ENCODE measurements around the gene WWOX. TPM values are rescaled to one million over a fixed set of nuclear protein-coding genes. Genes with fewer than 3 reads are reported as not detected.

The WWOX gene
- total RNA-seq, 2 experiments from 2014 or later = 16.6 to 19.0 TPM

- Mint-ChIP-seq H3K4me1 (peaks cover 14% of the 10 kb centered on the region), H3K27ac (no peak overlapping the region), H3K27me3 (no peaks in the 10 kb centered on the region), H3K9me3 (peaks cover 24% of the 10 kb centered on the region), H3K4me3 (no peak overlapping the region), H3K36me3 (ENCODE audit: low read depth) (peaks cover 9% of the 10 kb centered on the region)
- POLR2A ChIA-PET = interaction anchor here (0.8 kb wide), 1 partner anchor 14 kb away, joined by 3 read pairs; no protein-coding TSS in a partner anchor
- no peak for DNase-seq
- CTCF ChIA-PET = no interaction called here
Observed at GRCh38 chr16:79177018-79177417, 1077.6 kb downstream of the WWOX start.

- no peaks in the 10 kb centered on the region for H3K27me3 Mint-ChIP-seq
- POLR2A ChIA-PET = no interaction called here
- CTCF ChIA-PET = no interaction called here
- no peak overlapping the region for H3K4me3 Mint-ChIP-seq
- H3K27ac Mint-ChIP-seq = no peak overlapping the region
- H3K9me3 Mint-ChIP-seq = peaks cover 17% of the 10 kb centered on the region
- peaks cover 6% of the 10 kb centered on the region for H3K36me3 Mint-ChIP-seq (ENCODE audit: low read depth)
- no peak for DNase-seq
- H3K4me1 Mint-ChIP-seq = peaks cover 3% of the 10 kb centered on the region
Observed at GRCh38 chr16:79181419-79181818, 1082.0 kb downstream of the WWOX start.

GRCh38 chr16:79182616-79183015 is 1083.2 kb downstream of the WWOX start:
- no peak for DNase-seq
- H3K27ac Mint-ChIP-seq = no peak overlapping the region
- POLR2A ChIA-PET = no interaction called here

GRCh38 chr16:79183571-79183970 is 1084.1 kb downstream of the WWOX start:
- Mint-ChIP-seq H3K27ac (no peak overlapping the region), H3K4me3 (no peak overlapping the region), H3K36me3 (ENCODE audit: low read depth) (no peaks in the 10 kb centered on the region), H3K4me1 (peaks cover 2% of the 10 kb centered on the region), H3K9me3 (peaks cover 8% of the 10 kb centered on the region), H3K27me3 (no peaks in the 10 kb centered on the region)
- no peak for DNase-seq
- ChIA-PET CTCF (no interaction called here), POLR2A (no interaction called here)

More at GRCh38 chr16:79182616-79183015, 1083.2 kb downstream of the WWOX start:
- CTCF ChIA-PET = no interaction called here
- H3K9me3 Mint-ChIP-seq = peaks cover 8% of the 10 kb centered on the region
- H3K4me1 Mint-ChIP-seq = peaks cover 2% of the 10 kb centered on the region
- no peak overlapping the region for H3K4me3 Mint-ChIP-seq
- H3K36me3 Mint-ChIP-seq (ENCODE audit: low read depth) = no peaks in the 10 kb centered on the region
- H3K27me3 Mint-ChIP-seq = no peaks in the 10 kb centered on the region

- no peaks in the 10 kb centered on the region for H3K27me3 Mint-ChIP-seq
- peaks cover 4% of the 10 kb centered on the region for H3K9me3 Mint-ChIP-seq
- no peak overlapping the region for H3K4me3 Mint-ChIP-seq
- ChIA-PET POLR2A (no interaction called here), CTCF (no interaction called here)
- H3K27ac Mint-ChIP-seq = no peak overlapping the region
- H3K4me1 Mint-ChIP-seq = peaks cover 2% of the 10 kb centered on the region
- DNase-seq = no peak
- H3K36me3 Mint-ChIP-seq (ENCODE audit: low read depth) = no peaks in the 10 kb centered on the region
Observed at GRCh38 chr16:79184464-79185030, 1085.1 kb downstream of the WWOX start.

- H3K36me3 Mint-ChIP-seq (ENCODE audit: low read depth) = no peaks in the 10 kb centered on the region
- CTCF ChIA-PET = no interaction called here
- H3K4me3 Mint-ChIP-seq = no peak overlapping the region
- peaks cover 2% of the 10 kb centered on the region for H3K4me1 Mint-ChIP-seq
- H3K27ac Mint-ChIP-seq = no peak overlapping the region
- peaks cover 2% of the 10 kb centered on the region for H3K9me3 Mint-ChIP-seq
- POLR2A ChIA-PET = no interaction called here
- no peaks in the 10 kb centered on the region for H3K27me3 Mint-ChIP-seq
- no peak for DNase-seq
Observed at GRCh38 chr16:79185711-79186110, 1086.3 kb downstream of the WWOX start.

GRCh38 chr16:79186196-79186595 is 1086.7 kb downstream of the WWOX start:
- Mint-ChIP-seq H3K9me3 (peaks cover 2% of the 10 kb centered on the region), H3K27me3 (no peaks in the 10 kb centered on the region), H3K36me3 (ENCODE audit: low read depth) (no peaks in the 10 kb centered on the region), H3K4me1 (peaks cover 2% of the 10 kb centered on the region), H3K4me3 (no peak overlapping the region), H3K27ac (no peak overlapping the region)
- ChIA-PET POLR2A (no interaction called here), CTCF (no interaction called here)
- DNase-seq = no peak

GRCh38 chr16:79188115-79188738 is 1088.8 kb downstream of the WWOX start:
- POLR2A ChIA-PET = no interaction called here
- H3K27ac Mint-ChIP-seq = no peak overlapping the region
- no peaks in the 10 kb centered on the region for H3K27me3 Mint-ChIP-seq
- no peak for DNase-seq
- H3K9me3 Mint-ChIP-seq = peaks cover 2% of the 10 kb centered on the region
- peaks cover 2% of the 10 kb centered on the region for H3K4me1 Mint-ChIP-seq
- no peaks in the 10 kb centered on the region for H3K36me3 Mint-ChIP-seq (ENCODE audit: low read depth)
- H3K4me3 Mint-ChIP-seq = no peak overlapping the region
- CTCF ChIA-PET = no interaction called here

GRCh38 chr16:79188739-79189122 is 1089.3 kb downstream of the WWOX start:
- Mint-ChIP-seq H3K4me3 (no peak overlapping the region), H3K27ac (no peak overlapping the region), H3K9me3 (peaks cover 2% of the 10 kb centered on the region), H3K36me3 (ENCODE audit: low read depth) (no peaks in the 10 kb centered on the region), H3K4me1 (peaks cover 2% of the 10 kb centered on the region), H3K27me3 (no peaks in the 10 kb centered on the region)
- CTCF ChIA-PET = no interaction called here
- POLR2A ChIA-PET = no interaction called here
- DNase-seq = no peak

GRCh38 chr16:79190542-79190941 is 1091.1 kb downstream of the WWOX start:
- H3K27me3 Mint-ChIP-seq = no peaks in the 10 kb centered on the region
- H3K9me3 Mint-ChIP-seq = peaks cover 2% of the 10 kb centered on the region
- POLR2A ChIA-PET = no interaction called here
- no peaks in the 10 kb centered on the region for H3K36me3 Mint-ChIP-seq (ENCODE audit: low read depth)
- H3K4me1 Mint-ChIP-seq = peaks cover 6% of the 10 kb centered on the region
- CTCF ChIA-PET = no interaction called here
- H3K27ac Mint-ChIP-seq = no peak overlapping the region
- no peak overlapping the region for H3K4me3 Mint-ChIP-seq
- no peak for DNase-seq

GRCh38 chr16:79191933-79192332 is 1092.5 kb downstream of the WWOX start:
- CTCF ChIA-PET = no interaction called here
- POLR2A ChIA-PET = no interaction called here
- peaks cover 11% of the 10 kb centered on the region for H3K4me1 Mint-ChIP-seq
- H3K27ac Mint-ChIP-seq = no peak overlapping the region
- no peaks in the 10 kb centered on the region for H3K36me3 Mint-ChIP-seq (ENCODE audit: low read depth)
- H3K9me3 Mint-ChIP-seq = no peaks in the 10 kb centered on the region
- H3K27me3 Mint-ChIP-seq = no peaks in the 10 kb centered on the region
- DNase-seq = no peak
- H3K4me3 Mint-ChIP-seq = no peak overlapping the region

GRCh38 chr16:79192904-79193303 is 1093.5 kb downstream of the WWOX start:
- Mint-ChIP-seq H3K9me3 (no peaks in the 10 kb centered on the region), H3K4me1 (peaks cover 11% of the 10 kb centered on the region), H3K36me3 (ENCODE audit: low read depth) (no peaks in the 10 kb centered on the region), H3K27ac (no peak overlapping the region), H3K27me3 (no peaks in the 10 kb centered on the region), H3K4me3 (no peak overlapping the region)
- CTCF ChIA-PET = no interaction called here
- DNase-seq = no peak
- POLR2A ChIA-PET = no interaction called here

GRCh38 chr16:79194291-79194690 is 1094.8 kb downstream of the WWOX start:
- ChIA-PET POLR2A (no interaction called here), CTCF (no interaction called here)
- no peak overlapping the region for H3K27ac Mint-ChIP-seq
- no peaks in the 10 kb centered on the region for H3K9me3 Mint-ChIP-seq
- no peak overlapping the region for H3K4me3 Mint-ChIP-seq
- no peaks in the 10 kb centered on the region for H3K27me3 Mint-ChIP-seq
- DNase-seq = no peak
- H3K4me1 Mint-ChIP-seq = peaks cover 11% of the 10 kb centered on the region
- no peaks in the 10 kb centered on the region for H3K36me3 Mint-ChIP-seq (ENCODE audit: low read depth)

- no peak for DNase-seq
- H3K4me3 Mint-ChIP-seq = no peak overlapping the region
- no peaks in the 10 kb centered on the region for H3K36me3 Mint-ChIP-seq (ENCODE audit: low read depth)
- peaks cover 11% of the 10 kb centered on the region for H3K4me1 Mint-ChIP-seq
- CTCF ChIA-PET = no interaction called here
- no peaks in the 10 kb centered on the region for H3K27me3 Mint-ChIP-seq
- POLR2A ChIA-PET = no interaction called here
- no peak overlapping the region for H3K27ac Mint-ChIP-seq
- no peaks in the 10 kb centered on the region for H3K9me3 Mint-ChIP-seq
Observed at GRCh38 chr16:79195938-79196337, 1096.5 kb downstream of the WWOX start.

Measured in activated CD4-positive, alpha-beta memory T cell treated with anti-CD3 and anti-CD28 coated beads, Interleukin-2, amount 10 ng/mL, durations not matched to agents 7 days and 5 days (primary cell).